SK-N-SH (cell line): ENCODE data around the gene NTM. TPM values are rescaled to one million over a fixed set of nuclear protein-coding genes. Genes with fewer than 3 reads are reported as not detected.
A peak's percentile ranks its signal among the peaks of the same experiment; 100 is the strongest.

Experiments used
- CTCF ChIA-PET: fragments of 300-600, 350-600 bp; formaldehyde crosslinking; extraction: SDS; loops from one replicate; lab custom pipeline; 2021; lab: Yijun Ruan, JAX
- POLR2A ChIA-PET: fragments of 350-600 bp; sonication (Branson Sonifier 250); formaldehyde crosslinking; extraction: SDS; loops from one replicate; lab custom pipeline; 2020; ENCODE audit warnings: antibody characterized with exemption, inconsistent platforms; lab: Yijun Ruan, JAX
- DNase-seq: peaks from one replicate; pipeline ENCODE4 v3.0.0; 2012
- H2AFZ ChIP-seq: fragments of 200-600 bp; sonication (generic); 2 replicates; pipeline ENCODE4 v1.8.1; 2016; ENCODE audit warnings: antibody characterized with exemption, mild to moderate bottlenecking, low read depth
- H3F3A ChIP-seq: fragments of 200-600 bp; sonication (generic); replicated peaks from 2 replicates; pipeline ENCODE3; 2016; ENCODE audit warnings: antibody characterized with exemption, mild to moderate bottlenecking; ENCODE audit not compliant: insufficient read depth
- H3K27ac ChIP-seq, 2 experiments: fragments of 200-500 bp in 1 of 2; fragments of 200-600 bp in 1 of 2; sonication (Bioruptor generic) in 1 of 2; sonication (generic), shearing (Covaris generic) in 1 of 2; 2 replicates each; pipeline versions ENCODE4 v1.5.1 to v1.6.1; 2014 to 2016; ENCODE audit warnings: low read depth in 2 of 2, inconsistent platforms in 1 of 2, low read length in 1 of 2, mild to moderate bottlenecking in 1 of 2, mixed read lengths in 1 of 2
- H3K27me3 ChIP-seq: fragments of 200-600 bp; sonication (generic), shearing (Covaris generic); 2 replicates; pipeline ENCODE4 v1.6.1; 2016; ENCODE audit warnings: mixed run types; ENCODE audit not compliant: insufficient read depth
- H3K36me3 ChIP-seq, 2 experiments: fragments of 200-500 bp in 1 of 2; fragments of 200-600 bp in 1 of 2; sonication (Bioruptor generic) in 1 of 2; sonication (generic) in 1 of 2; replicated peaks in 1 of 2; 2 replicates each; pipeline versions ENCODE3 to v1.5.1; 2014 to 2016; ENCODE audit warnings: low read length in 1 of 2, mild to moderate bottlenecking in 1 of 2; ENCODE audit not compliant: insufficient read depth in 2 of 2, control insufficient read depth in 1 of 2
- H3K4me1 ChIP-seq, 2 experiments: fragments of 200-500 bp in 1 of 2; fragments of 200-600 bp in 1 of 2; sonication (Bioruptor generic) in 1 of 2; sonication (generic), shearing (Covaris generic) in 1 of 2; 2 replicates each; pipeline versions ENCODE4 v1.5.1 to v1.6.1; 2014 to 2016; ENCODE audit warnings: low read depth in 1 of 2, low read length in 1 of 2, mixed run types in 1 of 2; ENCODE audit not compliant: insufficient read depth in 2 of 2, control insufficient read depth in 1 of 2
- H3K4me2 ChIP-seq: fragments of 200-600 bp; sonication (generic), shearing (Covaris generic); 2 replicates; pipeline ENCODE4 v1.6.1; 2017; ENCODE audit warnings: mixed run types
- H3K4me3 ChIP-seq, 2 experiments: fragments of 200-500 bp in 1 of 2; fragments of 200-600 bp in 1 of 2; sonication (Bioruptor generic) in 1 of 2; sonication (generic), shearing (Covaris generic) in 1 of 2; 2 replicates each; pipeline versions ENCODE4 v1.5.1 to v1.8.1; 2014 to 2016; ENCODE audit warnings: low read depth in 2 of 2, inconsistent platforms in 1 of 2, low read length in 1 of 2, mild to moderate bottlenecking in 1 of 2, mixed read lengths in 1 of 2, moderate library complexity in 1 of 2
- H3K79me2 ChIP-seq: fragments of 200-600 bp; sonication (generic); 2 replicates; pipeline ENCODE4 v1.8.1; 2017; ENCODE audit warnings: mild to moderate bottlenecking; ENCODE audit not compliant: insufficient read depth
- H3K9ac ChIP-seq: fragments of 200-600 bp; sonication (generic); 2 replicates; pipeline ENCODE4 v1.6.1; 2017; ENCODE audit warnings: mixed run types
- H3K9me2 ChIP-seq: fragments of 200-600 bp; sonication (generic); 2 replicates; pipeline ENCODE4 v1.6.1; 2017; ENCODE audit warnings: mixed run types
- H3K9me3 ChIP-seq: fragments of 200-600 bp; sonication (generic); 2 replicates; pipeline ENCODE4 v1.6.1; 2017; ENCODE audit warnings: mixed run types, mild to moderate bottlenecking, moderate library complexity
- H4K20me1 ChIP-seq: fragments of 200-600 bp; sonication (generic); 2 replicates; pipeline ENCODE4 v1.6.1; 2017; ENCODE audit warnings: mild to moderate bottlenecking, mixed run types; ENCODE audit not compliant: insufficient read depth
- ELF1 ChIP-seq: IDR thresholded peaks from 2 replicates; pipeline ENCODE4 v1.4.0; 2012
- EP300 ChIP-seq, 2 experiments: IDR thresholded peaks; 2 replicates each; pipeline versions ENCODE4 v1.4.0 to v1.6.1; 2012; ENCODE audit warnings: borderline replicate concordance in 1 of 2, low read depth in 1 of 2, low read length in 1 of 2
- EZH2phosphoT487 ChIP-seq: fragments of 200-600 bp; sonication (generic); IDR thresholded peaks from 2 replicates; pipeline ENCODE4 v1.6.1; 2017; ENCODE audit warnings: low read depth, mixed run types, mild to moderate bottlenecking, antibody characterized with exemption, moderate library complexity, borderline replicate concordance
- FOSL2 ChIP-seq: IDR thresholded peaks from 2 replicates; pipeline ENCODE4 v1.4.0; 2012; ENCODE audit warnings: low read depth, mild to moderate bottlenecking, moderate library complexity, borderline replicate concordance
- FOXJ3 ChIP-seq: sonication (generic); formaldehyde crosslinking; IDR thresholded peaks from 2 replicates; pipeline ENCODE4 v1.5.1; 2020; ENCODE audit warnings: mild to moderate bottlenecking, missing genetic modification reagents
- FOXM1 ChIP-seq: IDR thresholded peaks from 2 replicates; pipeline ENCODE4 v1.4.0; 2012; ENCODE audit warnings: low read depth, mild to moderate bottlenecking
- GABPA ChIP-seq: IDR thresholded peaks from 2 replicates; pipeline ENCODE4 v1.4.0; 2012; ENCODE audit warnings: low read depth, mild to moderate bottlenecking
- JUND ChIP-seq: IDR thresholded peaks from 2 replicates; pipeline ENCODE4 v1.4.0; 2012
- MEF2A ChIP-seq: IDR thresholded peaks from 2 replicates; pipeline ENCODE4 v1.4.0; 2012; ENCODE audit warnings: low read depth, borderline replicate concordance
- MXI1 ChIP-seq: IDR thresholded peaks from 2 replicates; pipeline ENCODE4 v1.6.1; 2012; ENCODE audit warnings: mild to moderate bottlenecking, low read depth, low read length, improper control_type of control experiment
- RAD21 ChIP-seq: IDR thresholded peaks from 2 replicates; pipeline ENCODE4 v1.6.1; 2012; ENCODE audit warnings: mild to moderate bottlenecking, low read length
- RFX5 ChIP-seq: IDR thresholded peaks from 2 replicates; pipeline ENCODE4 v1.6.1; 2012; ENCODE audit warnings: mild to moderate bottlenecking, improper control_type of control experiment, low read length
- RXRA ChIP-seq: IDR thresholded peaks from 2 replicates; pipeline ENCODE4 v1.4.0; 2012; ENCODE audit warnings: low read depth, mild to moderate bottlenecking, borderline replicate concordance
- SIN3A ChIP-seq: IDR thresholded peaks from 2 replicates; pipeline ENCODE4 v1.6.1; 2012; ENCODE audit warnings: low read depth, mild to moderate bottlenecking, low read length, moderate library complexity, borderline replicate concordance
- TCF12 ChIP-seq: IDR thresholded peaks from 2 replicates; pipeline ENCODE4 v1.4.0; 2012
- YY1 ChIP-seq: IDR thresholded peaks from 2 replicates; pipeline ENCODE4 v1.4.0; 2012; ENCODE audit warnings: low read depth, mild to moderate bottlenecking
- WGBS: methylation state at CpG from one replicate; pipeline ENCODE4 v1.1.6; 2017; ENCODE audit warnings: low lambda C conversion rate; 5-methylcytosine and 5-hydroxymethylcytosine counted together
- polyA plus RNA-seq, 3 experiments: library from polyadenylated mRNA; depleted of rRNA; stranded (reverse); fragments of >200 nt; gene quantifications; 2 replicates each; pipeline ENCODE4 v1.2.3, GENCODE V29; 2012
- TF ChIP-seq, protein P1 (sequence below): fragments of 150-350 bp; IDR thresholded peaks from 2 replicates; pipeline ENCODE4 v1.6.1; 2016; ENCODE audit warnings: mild to moderate bottlenecking, low read depth, low read length
- TF ChIP-seq, protein P2 (sequence below): IDR thresholded peaks from 2 replicates; pipeline ENCODE4 v1.4.0; 2012; ENCODE audit warnings: low read depth
- TF ChIP-seq, protein P3 (sequence below): IDR thresholded peaks from 2 replicates; pipeline ENCODE4 v1.6.1; 2012; ENCODE audit warnings: mild to moderate bottlenecking, low read depth, low read length, moderate library complexity

Gene NTM
- polyA plus RNA-seq, 1 of the 3 experiments (the other 2 are of a cell fraction): 20.0 TPM

DNA sequence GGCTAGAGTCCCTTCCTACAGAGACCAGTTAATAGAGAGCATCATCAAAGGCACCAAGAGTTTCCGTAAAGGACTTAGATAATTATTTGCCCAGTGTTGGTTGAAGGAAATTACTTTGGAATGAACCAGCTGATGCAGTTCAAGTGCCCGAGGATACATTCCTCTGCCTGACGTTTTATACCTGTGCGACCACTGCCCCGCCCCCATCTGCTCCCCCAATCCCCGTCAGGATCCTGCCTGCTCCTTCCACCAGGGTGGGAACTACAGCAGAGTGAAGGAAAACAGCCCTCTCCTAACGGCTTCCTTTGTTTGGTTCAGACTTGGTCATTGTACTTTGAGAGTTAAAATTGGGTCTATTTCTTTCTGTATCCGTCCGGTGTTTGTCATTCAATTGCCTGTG is 761.5 kb downstream of the NTM start:
- Histone ChIP-seq H4K20me1 (no peaks in the 10 kb centered on the region), H3K36me3 (no peaks in the 10 kb centered on the region), H3K9me2 (no peaks in the 10 kb centered on the region), H3K9me3 (no peaks in the 10 kb centered on the region), H3K79me2 (no peaks in the 10 kb centered on the region), H3K4me3 (no peak overlapping the region), H2AFZ (no peak overlapping the region), H3K27me3 (no peaks in the 10 kb centered on the region), H3K4me2 (no peak overlapping the region), H3F3A (no peaks in the 10 kb centered on the region), H3K27ac (no peak overlapping the region), H3K9ac (no peak overlapping the region), H3K4me1 (no peaks in the 10 kb centered on the region)
- DNase-seq: no peak
- ChIA-PET POLR2A (no interaction called here), CTCF (interaction anchor here (1.0 to 1.5 kb wide), 2 partner anchors 264 to 440 kb away, joined by 3 to 7 read pairs; no protein-coding TSS in a partner anchor)
- 75% methylated on average over 9 of the region's 9 CpGs for WGBS
- TF ChIP-seq RXRA: no peak

DNA sequence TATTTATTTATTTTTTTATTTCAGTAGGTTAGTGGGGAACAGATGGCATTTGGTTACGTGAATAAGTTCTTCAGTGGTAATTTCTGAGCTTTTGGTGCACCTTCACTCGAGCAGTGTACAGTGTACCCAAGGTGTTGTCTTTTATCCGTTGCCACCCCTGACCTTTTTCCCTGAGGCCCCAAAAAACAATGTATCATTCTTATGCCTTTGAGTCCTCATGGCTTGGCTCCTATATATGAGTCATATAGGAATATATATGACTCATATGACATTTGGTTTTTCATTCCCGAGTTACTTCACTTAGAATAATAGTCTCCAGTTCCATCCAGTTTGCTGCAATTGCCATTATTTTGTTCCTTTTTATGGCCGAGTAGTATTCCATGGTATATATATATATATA is 763.9 kb downstream of the NTM start:
- H3F3A ChIP-seq: no peaks in the 10 kb centered on the region
- H3K79me2 ChIP-seq: no peaks in the 10 kb centered on the region
- POLR2A ChIA-PET: no interaction called here
- H3K9me3 ChIP-seq: no peaks in the 10 kb centered on the region
- H3K27ac ChIP-seq: no peak overlapping the region
- no peak overlapping the region for H3K9ac ChIP-seq
- H3K4me1 ChIP-seq: no peaks in the 10 kb centered on the region
- no peak for DNase-seq
- H3K4me3 ChIP-seq: no peak overlapping the region
- no peaks in the 10 kb centered on the region for H3K36me3 ChIP-seq
- TF ChIP-seq, protein P1, sequence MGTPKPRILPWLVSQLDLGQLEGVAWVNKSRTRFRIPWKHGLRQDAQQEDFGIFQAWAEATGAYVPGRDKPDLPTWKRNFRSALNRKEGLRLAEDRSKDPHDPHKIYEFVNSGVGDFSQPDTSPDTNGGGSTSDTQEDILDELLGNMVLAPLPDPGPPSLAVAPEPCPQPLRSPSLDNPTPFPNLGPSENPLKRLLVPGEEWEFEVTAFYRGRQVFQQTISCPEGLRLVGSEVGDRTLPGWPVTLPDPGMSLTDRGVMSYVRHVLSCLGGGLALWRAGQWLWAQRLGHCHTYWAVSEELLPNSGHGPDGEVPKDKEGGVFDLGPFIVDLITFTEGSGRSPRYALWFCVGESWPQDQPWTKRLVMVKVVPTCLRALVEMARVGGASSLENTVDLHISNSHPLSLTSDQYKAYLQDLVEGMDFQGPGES: no peak
- TF ChIP-seq FOSL2 (peak; percentile 47; the same call in 1 of the 2 replicates), JUND (peak; percentile 20; the same call in 1 of the 2 replicates)
- TF ChIP-seq, all 33 proteins: peak for 2
- H3K9me2 ChIP-seq: no peaks in the 10 kb centered on the region
- CTCF ChIA-PET: no interaction called here
- no peaks in the 10 kb centered on the region for H3K27me3 ChIP-seq
- H3K4me2 ChIP-seq: no peak overlapping the region
- no peaks in the 10 kb centered on the region for H4K20me1 ChIP-seq
- WGBS: 67% methylated on average over 5 of the region's 5 CpGs
- no peak overlapping the region for H2AFZ ChIP-seq

DNA sequence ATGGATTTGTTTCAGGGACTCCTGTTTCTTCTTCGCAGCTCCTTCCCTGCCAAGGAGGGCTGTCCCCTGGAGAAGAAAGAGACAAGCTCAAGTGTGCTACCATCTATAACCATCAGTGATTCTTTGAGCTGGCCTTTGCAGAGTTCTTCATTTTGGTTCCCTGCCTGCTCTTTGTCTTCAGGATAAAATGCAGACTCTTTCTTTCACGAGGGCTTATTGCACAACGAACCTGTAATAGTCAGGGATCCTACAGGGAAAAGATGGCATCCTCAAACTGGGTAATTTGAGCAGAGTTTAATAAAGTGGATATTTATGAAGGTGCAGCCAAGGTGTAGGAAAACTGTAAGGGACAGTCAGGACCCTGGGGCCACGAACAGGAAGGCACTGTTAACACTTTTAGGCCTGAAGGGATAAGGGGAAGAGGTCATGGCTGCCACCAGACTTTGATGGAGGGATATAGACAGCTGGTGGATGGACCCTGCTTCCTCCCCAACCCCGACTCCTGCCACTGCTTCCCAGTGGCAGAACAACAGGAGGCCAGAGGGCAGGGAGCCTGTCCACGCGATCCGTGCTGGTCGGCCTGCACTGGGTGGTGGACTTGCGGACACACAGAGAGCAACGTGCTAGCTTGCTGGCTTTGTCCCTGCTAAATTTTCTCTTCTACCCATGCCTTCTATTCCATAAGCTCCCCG is 767.0 kb downstream of the NTM start:
- CTCF ChIA-PET: interaction anchor here (1.2 kb wide), 1 partner anchor 8 kb away, joined by 3 read pairs; no protein-coding TSS in a partner anchor
- H3K27ac ChIP-seq: no peak overlapping the region
- no peaks in the 10 kb centered on the region for H3K79me2 ChIP-seq
- TF ChIP-seq MXI1 (no peak), FOXJ3 (CRISPR knock-in tag) (no peak), EP300 (IDR thresholded peaks at IDR 0.05; ENCODE audit: borderline replicate concordance in 1 of 2, low read depth in 1 of 2, low read length in 1 of 2) (no peak), MEF2A (no peak), JUND (no peak), EZH2phosphoT487 (no peak), FOXM1 (no peak), GABPA (no peak), ELF1 (no peak), SIN3A (no peak), RFX5 (no peak), YY1 (no peak), TCF12 (no peak), RAD21 (no peak)
- TF ChIP-seq, protein P2, sequence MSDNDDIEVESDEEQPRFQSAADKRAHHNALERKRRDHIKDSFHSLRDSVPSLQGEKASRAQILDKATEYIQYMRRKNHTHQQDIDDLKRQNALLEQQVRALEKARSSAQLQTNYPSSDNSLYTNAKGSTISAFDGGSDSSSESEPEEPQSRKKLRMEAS: no peak
- TF ChIP-seq, protein P3, sequence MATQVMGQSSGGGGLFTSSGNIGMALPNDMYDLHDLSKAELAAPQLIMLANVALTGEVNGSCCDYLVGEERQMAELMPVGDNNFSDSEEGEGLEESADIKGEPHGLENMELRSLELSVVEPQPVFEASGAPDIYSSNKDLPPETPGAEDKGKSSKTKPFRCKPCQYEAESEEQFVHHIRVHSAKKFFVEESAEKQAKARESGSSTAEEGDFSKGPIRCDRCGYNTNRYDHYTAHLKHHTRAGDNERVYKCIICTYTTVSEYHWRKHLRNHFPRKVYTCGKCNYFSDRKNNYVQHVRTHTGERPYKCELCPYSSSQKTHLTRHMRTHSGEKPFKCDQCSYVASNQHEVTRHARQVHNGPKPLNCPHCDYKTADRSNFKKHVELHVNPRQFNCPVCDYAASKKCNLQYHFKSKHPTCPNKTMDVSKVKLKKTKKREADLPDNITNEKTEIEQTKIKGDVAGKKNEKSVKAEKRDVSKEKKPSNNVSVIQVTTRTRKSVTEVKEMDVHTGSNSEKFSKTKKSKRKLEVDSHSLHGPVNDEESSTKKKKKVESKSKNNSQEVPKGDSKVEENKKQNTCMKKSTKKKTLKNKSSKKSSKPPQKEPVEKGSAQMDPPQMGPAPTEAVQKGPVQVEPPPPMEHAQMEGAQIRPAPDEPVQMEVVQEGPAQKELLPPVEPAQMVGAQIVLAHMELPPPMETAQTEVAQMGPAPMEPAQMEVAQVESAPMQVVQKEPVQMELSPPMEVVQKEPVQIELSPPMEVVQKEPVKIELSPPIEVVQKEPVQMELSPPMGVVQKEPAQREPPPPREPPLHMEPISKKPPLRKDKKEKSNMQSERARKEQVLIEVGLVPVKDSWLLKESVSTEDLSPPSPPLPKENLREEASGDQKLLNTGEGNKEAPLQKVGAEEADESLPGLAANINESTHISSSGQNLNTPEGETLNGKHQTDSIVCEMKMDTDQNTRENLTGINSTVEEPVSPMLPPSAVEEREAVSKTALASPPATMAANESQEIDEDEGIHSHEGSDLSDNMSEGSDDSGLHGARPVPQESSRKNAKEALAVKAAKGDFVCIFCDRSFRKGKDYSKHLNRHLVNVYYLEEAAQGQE: no peak

More for the DNA sequence above, 767.0 kb downstream of the NTM start:
- no peak overlapping the region for H2AFZ ChIP-seq
- H3K4me3 ChIP-seq: no peak overlapping the region
- no peaks in the 10 kb centered on the region for H4K20me1 ChIP-seq
- no peak overlapping the region for H3K4me2 ChIP-seq
- H3K36me3 ChIP-seq: no peaks in the 10 kb centered on the region
- POLR2A ChIA-PET: no interaction called here
- H3K9me3 ChIP-seq: no peaks in the 10 kb centered on the region
- 87% methylated on average over 12 of the region's 12 CpGs for WGBS
- no peak for DNase-seq
- no peaks in the 10 kb centered on the region for H3K9me2 ChIP-seq
- no peaks in the 10 kb centered on the region for H3K4me1 ChIP-seq
- no peaks in the 10 kb centered on the region for H3F3A ChIP-seq
- H3K27me3 ChIP-seq: no peaks in the 10 kb centered on the region
- no peak overlapping the region for H3K9ac ChIP-seq
